Duodenal mucosa (tissue), 2 donors: ENCODE results near the gene AGPAT4.
"Not testable (repeated sequence)": the region's sequence is repeated elsewhere in the genome, so short reads cannot be mapped to it uniquely, and the experiment has no call there.

ENCODE experiments used
- H3K27ac ChIP-seq: one replicate; pipeline ENCODE4 v1.7.0; 2013; ENCODE audit warnings: low read depth, low read length
- H3K27me3 ChIP-seq, 2 donors: one replicate each; pipeline ENCODE4 v1.7.0; 2013; ENCODE audit warnings: low read length in 2 of 2, control low read depth in 1 of 2; ENCODE audit not compliant: insufficient read depth in 2 of 2, control insufficient read depth in 1 of 2
- H3K36me3 ChIP-seq, 2 donors: one replicate each; pipeline ENCODE4 v1.7.0; 2013; ENCODE audit warnings: low read length in 2 of 2, control low read depth in 1 of 2; ENCODE audit not compliant: insufficient read depth in 2 of 2, control insufficient read depth in 1 of 2
- H3K4me1 ChIP-seq, 2 donors: one replicate each; pipeline ENCODE4 v1.7.0; 2013; ENCODE audit warnings: low read length in 2 of 2, control low read depth in 1 of 2; ENCODE audit not compliant: insufficient read depth in 2 of 2, control insufficient read depth in 1 of 2
- H3K4me3 ChIP-seq, 2 donors: one replicate each; pipeline ENCODE4 v1.7.0; 2013; ENCODE audit warnings: low read length in 2 of 2, low read depth in 1 of 2
- H3K9ac ChIP-seq, 2 donors: one replicate each; pipeline ENCODE4 v1.7.0; 2013; ENCODE audit warnings: low read length in 2 of 2, low read depth in 1 of 2
- H3K9me3 ChIP-seq, 2 donors: one replicate each; pipeline ENCODE4 v1.7.0; 2013; ENCODE audit warnings: low read length in 2 of 2, control low read depth in 1 of 2; ENCODE audit not compliant: control insufficient read depth in 1 of 2

AGPAT4 gene

DNA sequence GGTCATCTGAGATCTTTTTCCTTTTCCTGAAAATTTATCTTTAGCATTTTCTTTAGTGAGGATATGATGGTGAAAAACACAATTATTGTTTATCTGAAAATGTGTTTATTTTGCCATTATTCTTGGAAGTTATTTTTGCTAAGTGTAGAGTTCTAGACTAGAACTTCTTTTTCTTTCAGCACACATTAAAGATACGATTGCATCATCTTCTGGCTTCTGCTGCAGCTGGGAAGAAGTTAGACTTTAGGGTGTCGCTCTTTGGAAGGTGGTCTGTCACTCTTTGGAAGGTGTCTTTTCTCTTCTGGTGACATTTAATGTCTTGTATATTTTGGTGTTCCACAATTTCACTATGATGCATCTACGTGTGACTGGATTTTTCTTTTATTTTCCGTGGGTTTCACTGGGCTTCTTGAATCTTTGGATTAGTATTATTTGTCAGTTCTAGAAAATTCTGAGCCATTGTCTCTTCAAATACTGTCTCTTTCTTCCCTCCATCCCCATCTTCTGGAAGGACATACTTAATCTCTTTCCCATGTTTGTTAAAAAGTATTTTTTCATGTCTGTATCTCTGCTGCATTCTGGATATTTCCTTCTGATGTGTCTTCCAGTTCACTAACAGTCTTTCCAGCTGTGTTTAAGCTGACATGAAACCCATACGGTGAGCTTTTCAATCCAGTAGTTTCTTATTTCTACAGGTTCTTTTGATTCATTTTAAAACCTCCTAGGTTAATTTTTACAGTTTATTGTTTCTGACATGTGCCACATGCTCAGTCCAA, 81.0 kb downstream of the AGPAT4 start:
- H3K9me3 ChIP-seq: no peaks in the 10 kb centered on the region
- H3K27ac ChIP-seq: no peak overlapping the region
- no peaks in the 10 kb centered on the region for H3K36me3 ChIP-seq
- no peak overlapping the region for H3K4me3 ChIP-seq
- H3K27me3 ChIP-seq: no peaks in the 10 kb centered on the region
- H3K9ac ChIP-seq: no peak overlapping the region
- H3K4me1 ChIP-seq: no peaks in the 10 kb centered on the region

DNA sequence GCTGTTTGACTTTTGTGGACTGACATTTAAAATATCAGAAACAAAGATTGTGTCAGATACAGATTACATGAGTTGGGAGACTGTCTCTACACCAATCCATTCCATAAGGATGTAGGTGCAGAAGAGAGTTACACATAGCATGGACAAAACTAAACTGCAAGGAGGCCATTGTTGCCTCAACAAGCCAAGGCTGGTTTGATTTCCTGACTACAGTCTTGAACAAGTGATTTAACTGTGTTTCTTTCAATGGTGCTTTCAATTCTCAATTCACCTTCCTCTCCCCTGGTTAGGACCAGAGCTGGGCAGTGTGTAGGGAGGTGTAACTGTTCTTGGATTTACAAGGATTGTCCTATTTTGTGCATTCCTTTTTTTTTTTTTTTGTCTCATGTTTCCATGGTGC, 82.2 kb downstream of the AGPAT4 start:
- Histone ChIP-seq H3K27me3 (no peaks in the 10 kb centered on the region), H3K9me3 (no peaks in the 10 kb centered on the region), H3K36me3 (no peaks in the 10 kb centered on the region), H3K27ac (no peak overlapping the region), H3K4me3 (no peak overlapping the region), H3K4me1 (no peaks in the 10 kb centered on the region), H3K9ac (no peak overlapping the region)

DNA sequence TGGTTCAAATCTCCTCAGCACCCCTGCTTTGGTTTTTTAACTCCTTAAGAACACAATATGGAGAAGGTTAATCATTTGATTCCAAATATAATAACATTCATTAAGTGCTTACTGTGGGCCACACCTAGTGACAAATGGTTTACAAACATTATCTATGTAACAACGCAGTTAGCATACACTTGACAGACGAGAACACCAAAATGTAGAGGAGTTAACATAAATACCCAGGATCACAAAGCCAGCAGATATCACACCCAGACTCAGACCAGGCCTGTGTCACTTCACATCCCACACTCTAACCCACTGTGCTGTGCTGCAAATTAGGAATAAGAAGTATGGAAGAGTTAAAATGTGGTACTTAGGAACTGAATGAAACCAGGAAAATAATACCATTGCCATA, 82.9 kb downstream of the AGPAT4 start:
- Histone ChIP-seq H3K4me1 (no peaks in the 10 kb centered on the region), H3K9ac (no peak overlapping the region), H3K36me3 (no peaks in the 10 kb centered on the region), H3K27ac (no peak overlapping the region), H3K4me3 (no peak overlapping the region), H3K9me3 (no peaks in the 10 kb centered on the region), H3K27me3 (no peaks in the 10 kb centered on the region)

DNA sequence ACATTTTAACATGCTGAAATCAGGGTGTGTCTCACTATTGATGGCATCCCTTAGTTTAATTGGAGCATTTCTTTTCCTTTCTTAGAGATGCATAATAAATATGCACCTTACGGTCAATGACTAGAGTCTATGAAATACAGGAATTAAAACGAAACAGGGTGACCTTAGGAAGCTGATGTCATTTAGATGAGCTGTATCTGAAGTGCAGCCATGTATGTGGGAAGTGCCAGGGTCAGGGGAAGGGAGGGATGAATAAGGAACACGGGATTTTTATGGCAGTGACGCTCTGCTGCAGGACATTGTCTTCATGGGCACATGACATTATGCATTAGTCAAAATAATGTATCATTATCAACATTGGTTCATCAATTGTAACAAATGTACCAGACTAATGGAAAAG, 84.0 kb downstream of the AGPAT4 start:
- no peaks in the 10 kb centered on the region for H3K4me1 ChIP-seq
- no peaks in the 10 kb centered on the region for H3K9me3 ChIP-seq
- H3K27ac ChIP-seq: no peak overlapping the region
- H3K4me3 ChIP-seq: no peak overlapping the region
- H3K27me3 ChIP-seq: no peaks in the 10 kb centered on the region
- no peak overlapping the region for H3K9ac ChIP-seq
- no peaks in the 10 kb centered on the region for H3K36me3 ChIP-seq

DNA sequence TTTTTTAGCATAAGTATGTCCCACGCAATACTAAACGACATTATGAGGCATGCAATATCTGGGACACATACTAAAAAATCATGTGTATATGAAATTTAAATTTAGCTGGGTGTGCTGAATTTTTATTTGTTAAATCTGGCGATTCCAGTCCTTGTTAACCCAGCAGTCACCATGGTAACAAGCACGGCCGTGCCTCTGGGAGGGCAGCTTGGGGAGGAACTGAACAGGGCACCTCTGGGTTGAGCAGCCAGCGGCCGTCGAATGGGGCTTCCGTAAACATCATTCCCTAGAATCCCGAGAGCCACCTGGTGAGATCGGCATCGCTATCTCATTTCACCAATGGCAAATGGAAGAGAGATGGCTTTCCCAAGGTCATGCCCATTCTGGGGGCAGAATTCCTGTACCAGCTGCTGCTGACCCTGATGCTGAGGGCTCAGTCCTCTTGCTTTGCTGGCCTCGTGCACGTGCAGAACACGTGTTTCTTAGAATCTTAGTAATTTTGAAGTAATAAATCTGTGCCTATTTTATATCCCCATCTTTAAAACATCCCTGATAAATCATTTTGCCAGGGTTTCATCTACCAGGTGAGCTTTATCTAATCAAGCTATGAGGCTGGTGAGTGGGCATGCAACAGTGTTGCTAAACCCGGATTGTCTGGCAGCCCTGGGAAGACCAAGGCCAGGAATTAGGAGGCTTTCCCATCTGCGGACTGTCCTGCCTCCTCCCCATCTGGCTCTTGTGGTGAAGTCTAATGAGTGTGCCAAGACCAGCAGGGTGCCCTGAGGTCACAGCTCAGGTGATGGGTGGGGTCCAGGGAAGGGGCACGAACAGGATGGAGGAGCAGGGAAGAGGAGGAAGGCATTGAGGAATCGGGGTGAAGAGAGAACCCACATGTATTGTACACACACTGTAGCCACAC, 85.1 kb downstream of the AGPAT4 start:
- H3K4me3 ChIP-seq: no peak overlapping the region
- no peaks in the 10 kb centered on the region for H3K27me3 ChIP-seq
- no peaks in the 10 kb centered on the region for H3K4me1 ChIP-seq
- no peaks in the 10 kb centered on the region for H3K9me3 ChIP-seq
- no peaks in the 10 kb centered on the region for H3K36me3 ChIP-seq
- no peak overlapping the region for H3K9ac ChIP-seq
- H3K27ac ChIP-seq: no peak overlapping the region

DNA sequence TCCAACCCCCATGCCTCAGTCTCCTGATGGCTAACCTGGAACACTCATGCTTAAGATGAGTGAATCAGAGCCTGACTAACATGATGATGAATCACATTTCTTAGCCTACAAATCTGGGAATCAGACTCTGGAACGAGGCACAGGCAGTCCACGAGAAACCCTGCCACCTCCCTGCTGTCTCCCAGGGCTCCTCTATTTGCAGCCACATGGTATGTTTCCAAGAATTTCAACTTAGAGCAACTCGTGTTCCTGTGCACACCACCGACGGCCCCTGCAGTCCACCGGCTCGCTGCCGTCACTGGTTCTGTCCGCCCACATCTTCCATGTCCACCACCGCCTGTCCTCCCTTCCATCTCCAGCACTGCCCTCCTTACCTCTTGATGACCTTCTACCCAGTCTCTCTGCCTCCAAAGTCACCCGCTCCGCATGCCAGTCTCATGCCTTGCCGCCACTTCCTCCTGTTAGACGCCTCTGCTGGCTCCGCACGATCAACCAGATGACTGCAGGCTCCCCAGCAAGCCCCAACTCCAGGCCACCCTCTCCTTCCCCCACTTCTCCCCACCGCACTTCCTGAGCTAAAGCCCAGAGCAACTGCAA, 87.6 kb downstream of the AGPAT4 start:
- no peaks in the 10 kb centered on the region for H3K9me3 ChIP-seq
- no peaks in the 10 kb centered on the region for H3K27me3 ChIP-seq
- no peak overlapping the region for H3K9ac ChIP-seq
- H3K4me3 ChIP-seq: no peak overlapping the region
- no peaks in the 10 kb centered on the region for H3K36me3 ChIP-seq
- H3K27ac ChIP-seq: no peak overlapping the region
- no peaks in the 10 kb centered on the region for H3K4me1 ChIP-seq

DNA sequence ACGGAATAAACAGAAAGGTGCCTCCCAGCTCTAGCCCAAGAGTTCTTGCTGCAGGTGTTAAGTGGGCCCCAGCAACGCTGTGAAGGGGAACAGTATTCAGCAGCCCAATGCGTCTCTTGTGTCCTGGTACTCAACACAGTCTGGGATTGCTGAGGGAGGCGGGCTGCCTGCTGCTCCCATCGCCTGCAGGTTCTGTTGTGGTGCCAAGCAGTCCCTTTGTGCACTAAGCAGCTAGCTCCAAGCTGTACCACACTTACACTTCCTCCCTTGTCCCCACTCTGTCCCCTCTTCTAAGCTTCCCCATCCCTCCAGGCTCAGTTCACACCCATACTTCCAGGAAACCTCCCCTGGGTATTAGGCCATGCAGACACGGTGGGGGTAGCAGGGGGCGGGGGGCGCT, 92.7 kb downstream of the AGPAT4 start:
- Histone ChIP-seq H3K9ac (no peak overlapping the region), H3K27ac (no peak overlapping the region), H3K9me3 (no peaks in the 10 kb centered on the region), H3K36me3 (no peaks in the 10 kb centered on the region), H3K4me3 (no peak overlapping the region), H3K4me1 (no peaks in the 10 kb centered on the region), H3K27me3 (no peaks in the 10 kb centered on the region)

DNA sequence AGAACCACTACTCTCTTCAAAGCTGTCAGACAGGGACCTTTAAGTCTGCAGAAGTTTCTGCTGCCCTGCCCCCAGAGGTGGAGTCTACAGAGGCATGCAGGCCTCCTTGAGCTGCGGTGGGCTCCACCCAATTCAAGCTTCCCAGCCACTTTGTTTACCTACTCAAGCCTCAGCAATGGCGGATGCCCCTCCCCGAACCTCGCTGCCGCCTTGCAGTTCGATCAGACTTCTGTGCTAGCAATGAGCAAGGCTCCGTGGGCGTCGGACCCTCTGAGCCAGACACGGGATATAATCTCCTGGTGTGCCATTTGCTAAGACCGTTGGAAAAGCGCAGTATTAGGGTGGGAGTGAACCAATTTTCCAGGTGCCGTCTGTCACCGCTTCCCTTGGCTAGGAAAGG, 95.7 kb downstream of the AGPAT4 start:
- H3K27me3 ChIP-seq, H3K9me3 ChIP-seq, H3K9ac ChIP-seq, H3K4me1 ChIP-seq, H3K4me3 ChIP-seq, H3K27ac ChIP-seq, H3K36me3 ChIP-seq: not testable (repeated sequence)

DNA sequence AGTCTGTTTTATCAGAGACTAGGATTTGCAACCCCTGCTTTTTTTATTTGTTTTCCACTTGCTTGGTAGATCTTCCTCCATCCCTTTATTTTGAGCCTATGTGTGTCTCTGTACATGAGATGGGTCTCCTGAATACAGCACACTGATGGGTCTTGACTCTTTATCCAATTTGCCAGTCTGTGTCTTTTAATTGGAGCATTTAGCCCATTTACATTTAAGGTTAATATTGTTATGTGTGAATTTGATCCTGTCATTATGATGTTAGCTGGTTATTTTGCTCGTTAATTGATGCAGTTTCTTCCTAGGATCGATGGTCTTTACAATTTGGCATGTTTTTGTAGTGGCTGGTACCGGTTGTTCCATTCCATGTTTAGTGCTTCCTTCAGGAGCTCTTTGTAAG, 97.4 kb downstream of the AGPAT4 start:
- not testable (repeated sequence) for H3K27ac ChIP-seq, H3K9ac ChIP-seq, H3K4me1 ChIP-seq, H3K4me3 ChIP-seq, H3K9me3 ChIP-seq, H3K36me3 ChIP-seq, H3K27me3 ChIP-seq

DNA sequence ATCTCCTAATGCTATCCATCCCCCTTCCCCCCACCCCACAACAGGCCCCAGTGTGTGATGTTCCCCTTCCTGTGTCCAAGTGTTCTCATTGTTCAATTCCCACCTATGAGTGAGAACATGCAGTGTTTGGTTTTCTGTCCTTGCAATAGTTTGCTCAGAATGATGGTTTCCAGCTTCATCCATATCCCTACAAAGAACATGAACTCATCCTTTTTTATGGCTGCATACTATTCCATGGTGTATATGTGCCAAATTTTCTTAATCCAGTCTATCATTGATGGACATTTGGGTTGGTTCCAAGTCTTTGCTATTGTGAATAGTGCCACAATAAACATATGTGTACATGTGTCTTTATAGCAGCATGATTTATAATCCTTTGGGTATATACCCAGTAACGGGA, 101.1 kb downstream of the AGPAT4 start:
- H3K9ac ChIP-seq, H3K27me3 ChIP-seq, H3K27ac ChIP-seq, H3K36me3 ChIP-seq, H3K9me3 ChIP-seq, H3K4me3 ChIP-seq, H3K4me1 ChIP-seq: not testable (repeated sequence)
